Adrenal gland (tissue), 12 donors: ENCODE data around the gene EPHA6. TPM values are rescaled to one million over a fixed set of nuclear protein-coding genes. Genes with fewer than 3 reads are reported as not detected.

Source experiments
- DNase-seq, 7 donors: peaks; one replicate each; pipeline ENCODE4 v3.0.0-alpha.2; 2019 to 2020
- H3K27ac ChIP-seq, 5 donors: fragments of 200-600 bp; sonication (generic) in 4 of 5; 1 replicate in 3 of 5; 2 replicates in 2 of 5; pipeline versions ENCODE4 v1.5.1 to v1.8.0; 2016 to 2020; ENCODE audit warnings: mild to moderate bottlenecking in 1 of 5
- H3K27me3 ChIP-seq: fragments of 200-600 bp; 2 replicates; pipeline ENCODE4 v1.8.0; 2021
- H3K36me3 ChIP-seq, 2 donors: fragments of 200-600 bp; replicated peaks in 1 of 2; 1 replicate in 1 of 2; 2 replicates in 1 of 2; pipeline versions ENCODE4 v1.5.1 to v1.8.0; 2018 to 2022
- H3K4me1 ChIP-seq, 2 donors: fragments of 200-600 bp; replicated peaks in 1 of 2; 1 replicate in 1 of 2; 2 replicates in 1 of 2; pipeline versions ENCODE4 v1.5.1 to v1.8.0; 2018 to 2021
- H3K4me3 ChIP-seq, 4 donors: fragments of 200-600 bp; sonication (generic) in 3 of 4; one replicate each; pipeline ENCODE4 v1.5.1; 2016 to 2018
- H3K9me3 ChIP-seq, 3 donors: fragments of 200-600 bp; sonication (generic) in 1 of 3; replicated peaks in 1 of 3; 1 replicate in 2 of 3; 2 replicates in 1 of 3; pipeline versions ENCODE4 v1.5.1 to v1.8.0; 2016 to 2021
- CTCF ChIP-seq, 6 experiments: fragments of 450-650 bp in 4 of 6; fragments of 200-600 bp in 2 of 6; sonication (generic) in 1 of 6; IDR thresholded peaks; 1 replicate in 5 of 6; 2 replicates in 1 of 6; pipeline versions ENCODE4 v1.5.1 to v1.8.0; 2016 to 2021; ENCODE audit warnings: antibody characterized with exemption in 6 of 6, mild to moderate bottlenecking in 2 of 6, moderate library complexity in 1 of 6
- POLR2A ChIP-seq, 2 donors: fragments of 450-650 bp; IDR thresholded peaks; one replicate each; pipeline ENCODE4 v1.6.1; 2017; ENCODE audit warnings: antibody characterized with exemption in 2 of 2, mild to moderate bottlenecking in 2 of 2, moderate library complexity in 1 of 2
- WGBS, 4 donors: extraction: QIAGEN DNeasy Blood & Tissue Kit in 2 of 4; methylation state at CpG; one replicate each; pipeline versions ENCODE4 v1.1.5 to v1.1.7; 2013 to 2017; 5-methylcytosine and 5-hydroxymethylcytosine counted together
- intact Hi-C, 2 donors: fragments of 100-400 bp; cut with DNase I; formaldehyde crosslinking; loops; one replicate each; pipeline versions ENCODE4 v1.14.1 to v1.15.0; 2022 to 2023
- polyA plus RNA-seq, 3 donors: library from polyadenylated mRNA; stranded (reverse); fragments of 200-250 nt in 2 of 3; fragments of 350-450 nt in 1 of 3; fragmentation: Illumina TruSeq in 1 of 3; extraction: RNeasy Lipid Tissue Mini Kit (QIAGEN cat#74804) in 1 of 3; gene quantifications; one replicate each; pipeline ENCODE4 v1.2.3, GENCODE V29; 2013 to 2014
- total RNA-seq, 9 donors: library from RNA; depleted of rRNA in 4 of 9; stranded (reverse); fragments of >200 nt in 4 of 9; fragments of 120-200 nt in 1 of 9; fragmentation: NEBNext Ultra II Directional in 1 of 9; extraction: Animal tissue kit (Norgen Biotek cat#: 25700) in 1 of 9; gene quantifications; one replicate each; pipeline versions ENCODE4 v1.1.0 to v1.2.4, GENCODE V29; 2013 to 2023
- donor health status: healthy with polysubstance abuse.
- donor health status: Bipolar disorder and iron deficiency.
- donor health status: DM: yes; HTN: yes; CAD: no.
- donor health status: DM: no; HTN: no; CAD: no.
- donor health status: DM: no; HTN: no; CAD: no.
- donor health status: DM: yes; HTN: yes; CAD: no.

The EPHA6 gene
- total and polyA plus RNA-seq, 12 donors, result 0.07 to 2.1 (median 0.07) TPM; not detected in 9

DNA sequence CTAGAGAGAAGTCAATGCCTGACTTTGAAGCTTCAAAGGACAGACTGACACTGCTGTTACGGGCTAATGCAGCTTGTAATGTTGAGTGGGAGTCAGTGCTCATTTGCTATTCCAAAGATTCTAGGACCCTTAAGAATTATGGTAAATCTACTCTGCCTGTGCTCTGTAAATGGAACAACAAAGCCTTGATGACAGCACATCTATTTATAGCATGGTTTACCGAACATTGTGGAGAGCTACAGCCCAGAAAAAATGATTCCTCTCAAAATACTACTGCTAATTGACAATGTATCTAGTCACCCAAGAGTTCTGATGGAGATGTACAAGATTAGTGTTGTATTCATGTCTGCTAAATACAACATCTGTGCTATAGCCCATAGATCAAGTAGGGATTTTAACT is 262.3 kb downstream of the EPHA6 start:
- Histone ChIP-seq H3K27me3 (no peaks in the 10 kb centered on the region), H3K27ac (no peak overlapping the region), H3K4me3 (no peak overlapping the region), H3K4me1 (no peaks in the 10 kb centered on the region), H3K36me3 (no peaks in the 10 kb centered on the region), H3K9me3 (no peaks in the 10 kb centered on the region)
- 36 to 51% (median 43%) methylated on average over 2 of the region's 2 CpGs for WGBS, 4 donors
- intact Hi-C loops, result no loop called here
- no peak for TF ChIP-seq CTCF (IDR thresholded peaks at IDR 0.05)
- no peak for TF ChIP-seq POLR2A (IDR thresholded peaks at IDR 0.05)
- DNase-seq, result no peak

GRCh38 chr3:97089621-97090020 is 275.2 kb downstream of the EPHA6 start:
- TF ChIP-seq CTCF (IDR thresholded peaks at IDR 0.05) (no peak), POLR2A (IDR thresholded peaks at IDR 0.05) (no peak)
- intact Hi-C loops, result no loop called here

DNA sequence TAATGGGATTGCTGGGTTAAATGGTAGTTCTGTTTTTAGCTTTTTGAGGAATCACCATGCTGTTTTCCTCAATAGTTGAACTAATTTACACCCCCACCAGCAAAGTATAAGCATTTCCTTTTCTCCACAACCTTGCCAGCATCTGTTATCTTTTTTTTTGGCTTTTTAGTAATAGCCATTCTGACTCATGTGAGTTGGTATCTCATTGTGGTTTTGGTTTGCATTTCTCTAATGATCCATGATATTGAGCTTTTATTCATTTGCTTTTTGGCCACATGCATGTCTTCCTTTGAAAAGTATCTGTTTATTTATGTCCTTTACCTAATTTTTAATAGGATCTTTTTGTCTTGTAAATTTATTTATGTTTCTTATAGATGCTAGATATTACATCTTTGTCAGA is 288.2 kb downstream of the EPHA6 start:
- no peaks in the 10 kb centered on the region for H3K9me3 ChIP-seq
- no peaks in the 10 kb centered on the region for H3K36me3 ChIP-seq
- H3K27ac ChIP-seq, result no peak overlapping the region
- intact Hi-C loops, result no loop called here
- no peaks in the 10 kb centered on the region for H3K27me3 ChIP-seq
- TF ChIP-seq CTCF (IDR thresholded peaks at IDR 0.05) (no peak), POLR2A (IDR thresholded peaks at IDR 0.05) (no peak)
- no peak for DNase-seq
- no peaks in the 10 kb centered on the region for H3K4me1 ChIP-seq
- H3K4me3 ChIP-seq, result no peak overlapping the region

More at GRCh38 chr3:97089621-97090020, 275.2 kb downstream of the EPHA6 start:
- Histone ChIP-seq H3K4me3 (no peak overlapping the region), H3K27me3 (no peaks in the 10 kb centered on the region), H3K4me1 (no peaks in the 10 kb centered on the region), H3K27ac (no peak overlapping the region), H3K9me3 (no peaks in the 10 kb centered on the region), H3K36me3 (no peaks in the 10 kb centered on the region)
- no peak for DNase-seq
- 46 to 66% (median 52%) methylated on average over 2 of the region's 2 CpGs for WGBS, 4 donors

- 44 to 49% (median 46%) methylated on average over 4 of the region's 4 CpGs for WGBS, 4 donors
- Histone ChIP-seq H3K4me1 (no peaks in the 10 kb centered on the region), H3K27me3 (no peaks in the 10 kb centered on the region), H3K36me3 (no peaks in the 10 kb centered on the region), H3K27ac (no peak overlapping the region), H3K9me3 (no peaks in the 10 kb centered on the region), H3K4me3 (no peak overlapping the region)
- no peak for TF ChIP-seq CTCF (IDR thresholded peaks at IDR 0.05)
- no peak for TF ChIP-seq POLR2A (IDR thresholded peaks at IDR 0.05)
- intact Hi-C loops, result no loop called here
- DNase-seq, result no peak
Observed at GRCh38 chr3:97105989-97106651, 291.7 kb downstream of the EPHA6 start.
